Activated CD8-positive, alpha-beta memory T cell treated with anti-CD3 and anti-CD28 coated beads, Interleukin-2, amount 50 U/mL, for 24 hours (primary cell): ENCODE data around the gene MDGA2.

Experiments
- DNase-seq: peaks from one replicate; pipeline ENCODE4 v3.0.0-alpha.2; 2020; ENCODE audit errors: extremely low read depth

MDGA2 gene

GRCh38 chr14:47619392-47619791, 56.0 kb downstream of the MDGA2 start:
- no peak for DNase-seq

DNA sequence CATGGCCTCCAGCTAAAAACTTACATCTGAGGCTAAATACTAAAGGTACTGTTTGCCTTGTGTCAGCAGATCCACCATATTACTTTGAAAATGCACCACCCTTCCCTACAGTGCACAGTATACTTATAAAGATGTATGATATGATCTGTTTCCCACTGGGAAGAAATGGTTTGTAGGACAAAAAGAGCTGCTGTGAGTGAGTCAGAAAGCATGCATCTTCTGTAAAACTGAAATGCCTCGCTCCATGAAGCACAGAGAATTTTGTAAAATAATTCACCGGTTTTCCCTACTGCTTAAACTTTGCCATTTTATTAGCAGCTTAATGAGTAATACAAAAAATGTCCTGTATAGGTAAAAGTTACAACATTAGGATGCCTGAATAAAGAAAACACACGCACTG, 68.8 kb downstream of the MDGA2 start:
- no peak for DNase-seq

GRCh38 chr14:47596860-47597259, 78.5 kb downstream of the MDGA2 start:
- no peak for DNase-seq

- no peak for DNase-seq
Observed at GRCh38 chr14:47596232-47596631, 79.2 kb downstream of the MDGA2 start.

DNA sequence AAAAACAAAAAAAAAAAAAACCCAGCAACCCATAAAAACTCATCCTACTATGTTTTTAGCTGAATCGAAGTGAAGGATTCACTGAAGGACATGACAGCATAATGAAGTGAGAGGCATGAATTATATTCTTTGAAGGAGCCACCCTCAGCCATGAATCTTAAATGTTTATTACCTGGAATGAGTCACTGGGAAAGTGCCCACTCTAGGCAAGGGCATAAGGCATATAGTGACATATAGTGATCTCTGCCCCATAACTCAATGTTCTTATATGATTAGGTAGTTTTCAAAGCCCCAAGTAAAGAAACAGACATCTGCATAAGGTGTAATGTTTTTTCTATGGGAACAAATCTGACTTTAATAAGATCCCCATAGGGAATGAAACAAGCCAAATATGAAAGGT, 79.9 kb downstream of the MDGA2 start:
- DNase-seq, result no peak

GRCh38 chr14:47590767-47591495, 84.5 kb downstream of the MDGA2 start:
- no peak for DNase-seq

DNA sequence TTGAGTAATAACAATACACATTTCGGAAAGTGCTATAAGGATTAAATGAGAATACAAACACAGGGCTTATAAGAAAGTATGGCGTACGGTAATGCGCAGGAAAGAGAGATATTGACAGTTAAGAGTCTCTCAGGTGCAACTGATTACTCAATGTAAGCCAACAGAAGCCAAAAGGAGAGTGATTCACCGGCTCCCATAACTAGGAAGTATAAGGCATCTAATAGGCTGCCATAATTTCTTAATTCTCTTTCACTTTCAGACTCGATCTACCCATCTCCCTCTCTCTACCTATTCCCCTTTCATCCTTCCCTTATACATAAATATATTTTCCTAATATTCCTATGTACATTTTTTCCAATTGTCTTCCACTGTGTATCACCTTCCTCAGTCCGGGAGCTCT, 90.0 kb downstream of the MDGA2 start:
- no peak for DNase-seq

- DNase-seq, result no peak
Observed at GRCh38 chr14:47567273-47567672, 108.1 kb downstream of the MDGA2 start.

GRCh38 chr14:47557894-47558293, 117.5 kb downstream of the MDGA2 start:
- DNase-seq, result no peak

DNA sequence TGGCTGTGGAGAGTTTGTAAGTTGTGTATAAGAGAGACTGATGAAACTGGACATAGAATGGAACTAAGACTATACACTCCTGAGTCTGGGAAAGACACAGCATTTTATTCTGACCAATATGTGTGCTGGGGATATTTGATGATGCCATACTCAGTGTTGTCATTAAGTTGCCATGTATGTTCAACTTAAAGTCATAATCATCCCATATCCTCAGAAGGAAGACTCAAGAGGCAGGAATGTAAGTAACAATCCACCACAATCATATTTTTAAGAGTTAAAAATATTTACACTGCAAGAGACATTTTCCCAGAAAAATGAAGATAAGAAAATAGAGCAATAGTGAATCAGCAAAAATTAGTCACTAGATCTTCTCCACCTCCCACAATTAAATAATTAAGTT, 120.1 kb downstream of the MDGA2 start:
- DNase-seq, result no peak

DNA sequence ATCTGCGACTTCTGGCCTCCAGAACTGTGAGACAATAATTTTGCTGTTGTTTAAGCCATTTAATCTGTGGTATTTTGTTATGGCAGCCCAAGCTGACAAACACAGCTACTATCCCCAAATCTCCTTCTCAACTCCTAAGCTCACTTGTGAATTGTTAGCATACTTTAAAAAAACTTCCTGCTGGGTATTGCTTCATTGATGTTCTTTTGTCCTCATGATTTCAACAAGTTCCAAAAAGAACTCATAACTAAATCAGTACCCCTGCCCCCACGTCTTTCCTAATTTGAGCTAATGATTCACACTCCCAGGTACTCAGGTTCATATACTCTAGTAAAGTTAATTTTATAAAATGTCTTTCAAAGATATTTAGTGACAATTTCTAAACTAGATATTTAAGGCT, 125.5 kb downstream of the MDGA2 start:
- no peak for DNase-seq

DNA sequence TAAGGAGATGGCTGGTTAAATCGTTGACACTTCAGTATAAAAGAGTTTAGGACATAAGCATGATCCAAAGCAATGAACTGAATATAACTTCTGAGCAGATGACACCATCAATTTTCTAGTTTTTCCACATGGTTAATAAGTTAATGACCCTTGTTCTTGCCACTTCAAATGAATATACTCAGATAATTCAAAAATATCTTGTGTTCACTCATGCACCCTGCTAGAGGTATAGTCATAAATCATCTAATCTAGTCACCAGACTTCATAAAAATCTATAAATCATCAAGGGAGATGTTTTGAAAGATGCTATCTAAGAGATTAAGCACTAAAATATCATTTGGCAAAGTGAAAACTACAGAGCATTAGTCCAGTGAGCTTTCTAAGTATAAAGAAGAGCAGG, 131.9 kb downstream of the MDGA2 start:
- no peak for DNase-seq

GRCh38 chr14:47541662-47542061, 133.7 kb downstream of the MDGA2 start:
- DNase-seq, result no peak

DNA sequence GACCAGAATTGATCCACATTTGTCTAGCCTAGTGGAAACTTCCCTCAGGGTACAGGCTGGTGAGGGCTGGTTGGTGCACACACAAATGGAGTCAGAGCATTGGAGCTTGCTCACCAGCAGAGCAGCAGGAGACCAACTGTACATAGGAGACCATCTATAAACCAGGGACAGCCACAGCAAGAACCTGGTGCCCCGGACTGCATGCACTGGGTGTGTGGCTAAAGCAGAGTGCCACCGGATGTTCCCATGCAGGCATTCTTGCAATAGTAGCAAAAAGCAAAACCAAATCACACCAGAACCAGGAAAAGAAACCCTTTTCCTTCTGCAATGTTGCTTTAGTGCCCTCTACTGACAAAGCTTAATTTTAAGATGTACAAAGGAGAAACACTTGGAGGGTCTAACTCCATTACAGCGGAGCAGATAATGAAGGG, 136.4 kb downstream of the MDGA2 start:
- DNase-seq, result no peak

DNA sequence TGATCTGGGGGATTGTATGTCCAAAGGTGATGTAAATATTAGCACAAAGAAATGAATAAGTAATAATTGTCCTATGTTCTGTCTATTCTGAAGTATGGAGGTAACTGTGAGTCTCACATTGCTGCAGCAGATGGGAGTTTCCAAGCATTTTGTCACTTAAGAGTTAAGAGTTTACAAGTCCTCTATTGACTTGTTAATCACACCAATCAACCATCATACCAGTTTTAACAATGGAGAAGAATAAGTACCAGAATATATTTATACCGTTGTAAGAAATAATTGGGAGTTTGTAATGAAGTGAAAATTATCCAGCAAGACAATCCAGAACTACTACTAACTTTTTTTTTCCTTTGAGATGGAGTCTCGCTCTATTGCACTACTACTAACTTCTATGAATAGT, 139.1 kb downstream of the MDGA2 start:
- no peak for DNase-seq

GRCh38 chr14:47526591-47527244, 148.7 kb downstream of the MDGA2 start:
- DNase-seq, result no peak

DNA sequence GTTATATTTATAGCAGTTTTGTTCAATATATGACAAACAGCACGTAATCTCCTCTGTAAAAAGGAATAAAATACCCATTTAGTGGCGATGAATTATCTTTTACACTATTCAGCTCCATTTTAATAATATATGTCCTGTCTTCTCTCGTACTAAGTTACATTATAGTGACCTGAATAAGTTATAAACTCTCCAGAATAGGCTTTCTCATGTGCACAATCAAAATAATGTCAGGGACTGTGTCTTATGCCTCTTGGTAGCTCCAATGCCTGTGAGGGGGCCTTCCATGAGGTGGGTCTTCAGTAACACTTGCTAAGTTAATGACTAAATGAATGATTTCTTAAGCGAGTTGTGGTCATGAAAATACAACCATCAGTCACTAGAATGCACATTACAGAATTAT, 150.9 kb downstream of the MDGA2 start:
- no peak for DNase-seq

- no peak for DNase-seq
Observed at GRCh38 chr14:47520382-47520781, 155.0 kb downstream of the MDGA2 start.

DNA sequence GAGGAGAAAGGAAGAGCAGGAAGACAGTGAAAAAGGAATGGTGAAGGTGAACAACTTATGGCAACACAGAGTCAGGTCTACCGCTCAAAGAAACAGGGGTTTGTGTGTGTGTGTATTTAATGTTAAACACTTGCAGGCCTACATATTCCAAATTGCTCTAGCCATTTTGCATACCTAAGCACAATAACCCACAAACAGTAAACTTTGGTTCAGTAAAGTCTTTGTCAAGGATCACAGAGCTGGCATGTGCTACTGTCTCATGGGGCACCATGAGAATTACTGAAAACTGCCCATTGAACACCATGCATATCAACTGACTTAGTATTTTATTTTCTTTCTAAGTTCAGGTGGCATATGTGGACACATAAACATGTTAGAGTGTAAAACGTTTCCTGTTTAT, 163.6 kb downstream of the MDGA2 start:
- no peak for DNase-seq

GRCh38 chr14:47509957-47510356, 165.4 kb downstream of the MDGA2 start:
- DNase-seq, result no peak

GRCh38 chr14:47507861-47508260, 167.5 kb downstream of the MDGA2 start:
- no peak for DNase-seq

DNA sequence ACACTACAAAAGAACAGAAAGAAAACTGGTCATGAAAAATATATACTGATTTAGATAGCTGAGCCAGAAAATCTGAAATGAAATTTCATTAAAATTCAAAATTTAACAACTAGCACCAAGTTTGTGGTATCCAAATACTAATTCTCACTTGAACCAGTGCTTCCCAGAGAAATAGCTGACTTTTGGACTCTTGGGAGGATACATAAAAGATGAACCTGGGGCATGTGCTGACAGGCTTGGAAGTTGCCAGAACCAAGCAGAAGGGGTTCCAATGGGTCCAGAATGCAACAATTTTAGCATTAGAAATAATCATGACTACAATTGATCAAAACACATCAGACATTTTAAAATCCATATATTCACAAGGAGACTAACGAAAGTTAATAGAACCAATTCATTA, 175.0 kb downstream of the MDGA2 start:
- DNase-seq, result no peak

DNA sequence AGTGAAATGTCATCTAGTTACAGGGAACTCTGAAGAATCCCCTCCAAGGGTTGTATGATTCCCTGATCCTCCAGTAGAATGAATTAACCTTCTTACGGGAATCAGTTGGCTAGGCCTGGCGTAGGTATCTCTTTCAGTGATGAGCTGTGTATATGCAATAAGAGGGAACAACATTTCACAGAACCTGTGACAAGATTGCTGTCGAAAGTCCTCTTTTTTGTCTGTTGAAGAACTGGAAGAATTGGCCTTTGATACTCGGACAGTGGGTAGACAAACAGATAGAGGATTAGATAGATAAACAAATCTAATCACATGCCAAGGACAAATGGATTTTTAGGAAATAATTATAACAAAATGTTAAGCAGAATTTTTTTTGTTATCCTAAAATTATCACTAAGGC, 184.6 kb downstream of the MDGA2 start:
- no peak for DNase-seq

- no peak for DNase-seq
Observed at GRCh38 chr14:47490353-47490752, 185.1 kb downstream of the MDGA2 start.
